PFSK-1 (cell line): Measurements from ENCODE around the gene ALG5. TPM values are rescaled to one million over a fixed set of nuclear protein-coding genes. Genes with fewer than 3 reads are reported as not detected.
A peak's percentile ranks its signal among the peaks of the same experiment; 100 is the strongest.

Experiments
- FOXP2 ChIP-seq: optimal IDR thresholded peaks from 2 replicates; pipeline ENCODE3; 2011; ENCODE audit warnings: borderline replicate concordance, control low read depth, inconsistent platforms; ENCODE audit not compliant: insufficient read depth; ENCODE audit errors: extremely low read length, extremely low read depth
- POLR2AphosphoS5 ChIP-seq: IDR thresholded peaks from 2 replicates; pipeline ENCODE4 v1.6.1; 2012; ENCODE audit warnings: low read depth, mild to moderate bottlenecking, control low read depth, low read length, moderate library complexity
- SIN3A ChIP-seq: IDR thresholded peaks from 2 replicates; pipeline ENCODE4 v1.6.1; 2012; ENCODE audit warnings: mild to moderate bottlenecking, low read length, moderate library complexity, borderline replicate concordance; ENCODE audit not compliant: insufficient read depth
- TAF1 ChIP-seq: IDR thresholded peaks from 2 replicates; pipeline ENCODE4 v1.6.1; 2012; ENCODE audit warnings: low read length, control low read depth, borderline replicate concordance; ENCODE audit not compliant: insufficient read depth
- polyA plus RNA-seq: library from polyadenylated mRNA; unstranded; fragments of >200 nt; gene quantifications from one replicate; pipeline ENCODE4 v1.2.1, GENCODE V29; 2012; ENCODE audit warnings: low read depth, missing spikeins; ENCODE audit not compliant: insufficient read length
- TF ChIP-seq, protein P1 (sequence below), 2 experiments: IDR thresholded peaks; 2 replicates each; pipeline versions ENCODE4 v1.6.1 to v1.8.0; 2011 to 2012; ENCODE audit warnings: low read depth in 2 of 2, low read length in 2 of 2, control low read depth in 1 of 2, inconsistent platforms in 1 of 2, mild to moderate bottlenecking in 1 of 2, moderate library complexity in 1 of 2; ENCODE audit not compliant: insufficient read depth in 1 of 2

Gene ALG5, protein sequence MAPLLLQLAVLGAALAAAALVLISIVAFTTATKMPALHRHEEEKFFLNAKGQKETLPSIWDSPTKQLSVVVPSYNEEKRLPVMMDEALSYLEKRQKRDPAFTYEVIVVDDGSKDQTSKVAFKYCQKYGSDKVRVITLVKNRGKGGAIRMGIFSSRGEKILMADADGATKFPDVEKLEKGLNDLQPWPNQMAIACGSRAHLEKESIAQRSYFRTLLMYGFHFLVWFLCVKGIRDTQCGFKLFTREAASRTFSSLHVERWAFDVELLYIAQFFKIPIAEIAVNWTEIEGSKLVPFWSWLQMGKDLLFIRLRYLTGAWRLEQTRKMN
- 12.6 TPM for polyA plus RNA-seq

DNA sequence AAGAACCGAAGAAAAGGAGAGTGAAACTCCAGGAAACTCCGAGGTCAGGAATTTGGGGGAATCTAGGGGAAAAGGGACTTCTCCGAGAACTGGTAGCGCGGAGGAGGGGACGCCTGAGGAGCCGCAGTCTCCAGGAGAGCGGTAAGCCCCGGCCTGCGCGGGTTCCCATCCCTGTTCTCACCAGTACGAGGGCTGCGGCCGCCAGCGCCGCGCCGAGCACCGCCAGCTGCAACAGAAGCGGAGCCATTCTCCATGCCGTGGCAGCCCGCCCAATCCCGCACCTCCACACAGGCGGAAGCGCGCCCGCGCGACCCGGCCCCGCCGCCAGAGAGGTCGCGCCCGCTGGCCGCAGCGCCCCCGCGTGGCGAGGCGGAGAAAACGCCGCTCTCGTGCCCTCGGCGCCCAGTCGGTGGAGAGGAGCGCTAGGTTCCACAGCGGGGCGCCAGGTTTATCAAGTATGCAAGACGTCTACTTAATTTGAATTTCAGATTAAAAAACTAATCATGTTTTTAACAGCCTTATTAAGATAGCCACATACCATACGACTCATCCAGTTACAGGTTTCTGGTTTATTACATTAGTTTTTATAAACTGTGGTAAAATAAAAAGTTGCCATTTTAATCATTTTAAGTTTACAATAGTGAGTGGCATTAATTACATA, at the start of gene ALG5:
ALG5 (minus strand) TSS at position 287 of the 661 bp plus-strand sequence; CDS start at position 247, 40 bp downstream.
- TF ChIP-seq, protein P1, sequence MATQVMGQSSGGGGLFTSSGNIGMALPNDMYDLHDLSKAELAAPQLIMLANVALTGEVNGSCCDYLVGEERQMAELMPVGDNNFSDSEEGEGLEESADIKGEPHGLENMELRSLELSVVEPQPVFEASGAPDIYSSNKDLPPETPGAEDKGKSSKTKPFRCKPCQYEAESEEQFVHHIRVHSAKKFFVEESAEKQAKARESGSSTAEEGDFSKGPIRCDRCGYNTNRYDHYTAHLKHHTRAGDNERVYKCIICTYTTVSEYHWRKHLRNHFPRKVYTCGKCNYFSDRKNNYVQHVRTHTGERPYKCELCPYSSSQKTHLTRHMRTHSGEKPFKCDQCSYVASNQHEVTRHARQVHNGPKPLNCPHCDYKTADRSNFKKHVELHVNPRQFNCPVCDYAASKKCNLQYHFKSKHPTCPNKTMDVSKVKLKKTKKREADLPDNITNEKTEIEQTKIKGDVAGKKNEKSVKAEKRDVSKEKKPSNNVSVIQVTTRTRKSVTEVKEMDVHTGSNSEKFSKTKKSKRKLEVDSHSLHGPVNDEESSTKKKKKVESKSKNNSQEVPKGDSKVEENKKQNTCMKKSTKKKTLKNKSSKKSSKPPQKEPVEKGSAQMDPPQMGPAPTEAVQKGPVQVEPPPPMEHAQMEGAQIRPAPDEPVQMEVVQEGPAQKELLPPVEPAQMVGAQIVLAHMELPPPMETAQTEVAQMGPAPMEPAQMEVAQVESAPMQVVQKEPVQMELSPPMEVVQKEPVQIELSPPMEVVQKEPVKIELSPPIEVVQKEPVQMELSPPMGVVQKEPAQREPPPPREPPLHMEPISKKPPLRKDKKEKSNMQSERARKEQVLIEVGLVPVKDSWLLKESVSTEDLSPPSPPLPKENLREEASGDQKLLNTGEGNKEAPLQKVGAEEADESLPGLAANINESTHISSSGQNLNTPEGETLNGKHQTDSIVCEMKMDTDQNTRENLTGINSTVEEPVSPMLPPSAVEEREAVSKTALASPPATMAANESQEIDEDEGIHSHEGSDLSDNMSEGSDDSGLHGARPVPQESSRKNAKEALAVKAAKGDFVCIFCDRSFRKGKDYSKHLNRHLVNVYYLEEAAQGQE (IDR thresholded peaks at IDR 0.05; ENCODE audit: insufficient read depth in 1 of 2, low read depth in 2 of 2, low read length in 2 of 2) = peak in 1 of 2 experiments; percentile 50; a peak in 1 of 4 replicates
- TF ChIP-seq FOXP2 (peak; percentile 86), POLR2AphosphoS5 (peak; percentile 67), SIN3A (no peak), TAF1 (peak; percentile 89)

DNA sequence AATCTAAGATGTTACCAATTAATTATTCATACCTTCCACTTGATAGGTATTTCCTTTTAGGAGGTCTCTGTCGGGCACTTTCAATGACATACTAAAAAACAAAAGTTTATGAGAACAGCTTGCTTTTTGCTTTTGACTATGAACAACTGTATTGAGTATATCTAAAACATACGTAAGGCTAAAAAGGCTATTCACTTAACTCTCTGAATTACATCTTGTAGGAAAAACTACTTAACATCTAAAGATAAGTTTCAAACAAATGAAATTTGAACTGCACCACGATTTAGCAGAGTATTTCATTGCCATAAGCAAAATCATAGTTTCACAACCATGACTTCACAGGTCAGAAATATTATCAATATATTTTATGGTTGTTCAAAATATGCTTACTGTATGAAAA, 48.7 kb upstream of the ALG5 start:
- no peak for TF ChIP-seq POLR2AphosphoS5
- TF ChIP-seq TAF1 = no peak
- TF ChIP-seq, protein P1 (IDR thresholded peaks at IDR 0.05; ENCODE audit: insufficient read depth in 1 of 2, low read depth in 2 of 2, low read length in 2 of 2) = no peak
- TF ChIP-seq FOXP2 = no peak
- no peak for TF ChIP-seq SIN3A

DNA sequence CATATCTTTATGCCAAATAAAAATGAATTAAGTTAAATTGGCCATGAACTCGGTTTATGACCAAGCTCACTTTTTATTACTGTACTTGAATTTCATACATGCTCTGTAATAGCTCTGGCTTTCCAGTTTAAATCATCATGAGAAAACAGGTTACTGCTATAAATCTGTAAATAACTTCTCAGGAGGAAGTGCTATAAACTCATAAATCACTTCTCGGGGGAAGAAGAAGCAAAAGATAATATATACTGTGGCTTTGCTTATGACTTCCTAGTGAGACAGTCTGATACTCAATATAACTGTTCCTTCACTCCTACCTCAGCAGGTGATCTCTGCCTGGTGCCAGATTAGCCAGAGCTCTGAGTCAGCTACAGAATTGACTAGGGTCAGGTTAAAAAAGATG, 47.9 kb upstream of the ALG5 start:
- TF ChIP-seq, protein P1 (IDR thresholded peaks at IDR 0.05; ENCODE audit: insufficient read depth in 1 of 2, low read depth in 2 of 2, low read length in 2 of 2) = no peak
- no peak for TF ChIP-seq POLR2AphosphoS5
- no peak for TF ChIP-seq SIN3A
- TF ChIP-seq FOXP2 = no peak
- TF ChIP-seq TAF1 = no peak

DNA sequence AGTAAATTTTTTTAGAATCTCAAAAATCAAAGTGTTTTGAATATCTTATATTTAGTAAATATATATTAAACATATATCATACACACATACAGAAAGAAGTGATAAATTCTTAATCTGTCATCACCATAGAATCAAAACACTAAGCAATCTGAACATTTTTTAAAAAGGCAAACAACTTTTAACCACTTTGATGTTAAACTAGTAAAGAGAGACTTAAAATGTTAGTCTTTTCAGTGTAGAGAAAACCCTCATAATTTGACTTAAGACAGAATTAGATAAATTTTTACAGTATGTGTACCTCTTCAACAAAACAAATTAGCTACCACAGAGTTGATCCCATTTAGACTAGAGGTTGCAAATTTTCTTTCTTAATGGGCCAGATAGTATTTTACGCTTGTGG, 46.9 kb upstream of the ALG5 start:
- TF ChIP-seq, protein P1 (IDR thresholded peaks at IDR 0.05; ENCODE audit: insufficient read depth in 1 of 2, low read depth in 2 of 2, low read length in 2 of 2) = no peak
- TF ChIP-seq FOXP2 (no peak), TAF1 (no peak), SIN3A (no peak), POLR2AphosphoS5 (no peak)
